Hepatocyte (in vitro differentiated cells): Measurements from ENCODE around the gene DCT. TPM values are rescaled to one million over a fixed set of nuclear protein-coding genes. Genes with fewer than 3 reads are reported as not detected.

Experiments used
- DNase-seq: peaks from one replicate; pipeline ENCODE4 v3.0.0-alpha.2; 2016; ENCODE audit warnings: low spot score
- H2AFZ ChIP-seq: fragments of 200-600 bp; sonication (generic); 2 replicates; pipeline ENCODE4 v1.6.0; 2016; ENCODE audit warnings: antibody characterized with exemption, mild to moderate bottlenecking
- H3K27ac ChIP-seq: fragments of 200-600 bp; sonication (generic); 2 replicates; pipeline ENCODE4 v1.5.1; 2016; ENCODE audit warnings: mild to moderate bottlenecking
- H3K27me3 ChIP-seq: fragments of 200-600 bp; sonication (generic); 2 replicates; pipeline ENCODE4 v1.6.1; 2016
- H3K36me3 ChIP-seq: fragments of 200-600 bp; sonication (generic); replicated peaks from 2 replicates; pipeline ENCODE4 v1.5.1; 2016; ENCODE audit warnings: low read depth; ENCODE audit not compliant: insufficient read depth
- H3K4me1 ChIP-seq: fragments of 200-600 bp; sonication (generic); 2 replicates; pipeline ENCODE4 v1.5.1; 2016; ENCODE audit warnings: mild to moderate bottlenecking, moderate library complexity; ENCODE audit not compliant: insufficient read depth
- H3K4me2 ChIP-seq: fragments of 200-600 bp; sonication (generic); 2 replicates; pipeline ENCODE4 v1.6.0; 2016
- H3K4me3 ChIP-seq: fragments of 200-600 bp; sonication (generic); 2 replicates; pipeline ENCODE4 v1.5.1; 2016; ENCODE audit warnings: mild to moderate bottlenecking
- H3K79me2 ChIP-seq: fragments of 200-600 bp; sonication (generic); 2 replicates; pipeline ENCODE4 v1.6.0; 2017; ENCODE audit warnings: mild to moderate bottlenecking
- H3K9me2 ChIP-seq: fragments of 200-600 bp; sonication (generic); replicated peaks from 2 replicates; pipeline ENCODE4 v1.6.0; 2017; ENCODE audit warnings: mild to moderate bottlenecking; ENCODE audit not compliant: insufficient read depth
- H3K9me3 ChIP-seq: fragments of 200-600 bp; sonication (generic); 2 replicates; pipeline ENCODE4 v1.5.1; 2016; ENCODE audit warnings: low read depth, mild to moderate bottlenecking
- H4K20me1 ChIP-seq: fragments of 200-600 bp; sonication (generic); 2 replicates; pipeline ENCODE4 v1.6.0; 2016; ENCODE audit warnings: mild to moderate bottlenecking; ENCODE audit not compliant: insufficient read depth, poor library complexity, severe bottlenecking
- CTCF ChIP-seq: fragments of 200-600 bp; sonication (generic); IDR thresholded peaks from 2 replicates; pipeline ENCODE4 v1.5.1; 2016; ENCODE audit warnings: antibody characterized with exemption, mild to moderate bottlenecking; ENCODE audit not compliant: poor library complexity
- EZH2 ChIP-seq: fragments of 200-600 bp; sonication (generic); IDR thresholded peaks from 2 replicates; pipeline ENCODE4 v1.6.1; 2016; ENCODE audit warnings: antibody characterized with exemption, mild to moderate bottlenecking, borderline replicate concordance
- EZH2phosphoT487 ChIP-seq: fragments of 200-600 bp; sonication (generic); IDR thresholded peaks from one replicate; pipeline ENCODE4 v1.6.1; 2018; ENCODE audit warnings: antibody characterized with exemption, mild to moderate bottlenecking, low read depth, moderate library complexity; ENCODE audit not compliant: unreplicated experiment, severe bottlenecking
- WGBS: methylation state at CpG from one replicate; pipeline ENCODE4 v1.1.6; 2016; ENCODE audit warnings: low lambda C conversion rate; ENCODE audit errors: missing lambda C conversion rate; 5-methylcytosine and 5-hydroxymethylcytosine counted together
- polyA plus RNA-seq: library from polyadenylated mRNA; unstranded; fragments of >200 nt; fragmentation: Nextera tagmentation; extraction: Ambion mirVana; gene quantifications from 2 replicates; pipeline ENCODE4 v1.2.1, GENCODE V29; 2016
- total RNA-seq: library from RNA; depleted of rRNA; stranded (reverse); fragments of >200 nt; gene quantifications from 2 replicates; pipeline ENCODE4 v1.2.3, GENCODE V29; 2014

Gene DCT
- total and polyA plus RNA-seq, 2 experiments from 2014 or later, result not detected

GRCh38 chr13:94412870-94413597, 66.4 kb downstream of the DCT start:
- 59% methylated on average over 3 of the region's 3 CpGs for WGBS
- Histone ChIP-seq H3K4me1 (peaks cover 11% of the 10 kb centered on the region), H2AFZ (no peak overlapping the region), H3K79me2 (no peaks in the 10 kb centered on the region), H3K9me3 (no peaks in the 10 kb centered on the region), H3K4me2 (no peak overlapping the region), H4K20me1 (no peaks in the 10 kb centered on the region), H3K27me3 (no peaks in the 10 kb centered on the region), H3K4me3 (no peak overlapping the region), H3K36me3 (no peaks in the 10 kb centered on the region), H3K9me2 (no peaks in the 10 kb centered on the region), H3K27ac (no peak overlapping the region)
- TF ChIP-seq EZH2phosphoT487 (no peak), EZH2 (no peak), CTCF (no peak)
- DNase-seq, result no peak

GRCh38 chr13:94411747-94412146, 67.7 kb downstream of the DCT start:
- Histone ChIP-seq H3K4me3 (no peak overlapping the region), H3K9me2 (no peaks in the 10 kb centered on the region), H3K27ac (no peak overlapping the region), H2AFZ (no peak overlapping the region), H3K4me2 (no peak overlapping the region), H3K4me1 (peaks cover 11% of the 10 kb centered on the region), H4K20me1 (no peaks in the 10 kb centered on the region), H3K36me3 (no peaks in the 10 kb centered on the region), H3K9me3 (no peaks in the 10 kb centered on the region), H3K27me3 (no peaks in the 10 kb centered on the region), H3K79me2 (no peaks in the 10 kb centered on the region)
- DNase-seq, result no peak
- TF ChIP-seq EZH2phosphoT487, result no peak
- no peak for TF ChIP-seq EZH2
- TF ChIP-seq CTCF, result no peak
- whole genome bisulfite sequencing, result 81% methylated on average over 3 of the region's 3 CpGs

GRCh38 chr13:94408314-94409036, 71.0 kb downstream of the DCT start:
- no peaks in the 10 kb centered on the region for H3K4me1 ChIP-seq

More at GRCh38 chr13:94408314-94409036, 71.0 kb downstream of the DCT start:
- 80% methylated on average over 7 of the region's 7 CpGs for WGBS
- TF ChIP-seq EZH2phosphoT487 (no peak), EZH2 (no peak), CTCF (no peak)
- Histone ChIP-seq H3K36me3 (no peaks in the 10 kb centered on the region), H3K27me3 (no peaks in the 10 kb centered on the region), H3K9me2 (no peaks in the 10 kb centered on the region), H3K4me2 (no peak overlapping the region), H3K27ac (no peak overlapping the region), H3K4me3 (no peak overlapping the region), H2AFZ (no peak overlapping the region), H4K20me1 (no peaks in the 10 kb centered on the region), H3K9me3 (no peaks in the 10 kb centered on the region), H3K79me2 (no peaks in the 10 kb centered on the region)
- DNase-seq, result no peak
